CD8-positive, alpha-beta memory T cell (primary cell): Measurements from ENCODE around the gene SCN1A. TPM values are rescaled to one million over a fixed set of nuclear protein-coding genes. Genes with fewer than 3 reads are reported as not detected.

Experiments used
- CTCF ChIA-PET: fragments of 350-600 bp; sonication (Branson Sonifier 250); formaldehyde crosslinking; loops from one replicate; lab custom pipeline; 2021; ENCODE audit warnings: antibody characterized with exemption; lab: Charles Lee
- POLR2A ChIA-PET: fragments of 350-600 bp; sonication (Branson Sonifier 250); formaldehyde crosslinking; loops from one replicate; lab custom pipeline; 2021; ENCODE audit warnings: antibody characterized with exemption; lab: Charles Lee
- DNase-seq, 5 donors: peaks; one replicate each; pipeline versions ENCODE4 v3.0.0 to v3.0.0-alpha.2; 2020 to 2022; ENCODE audit warnings: mixed read lengths in 1 of 5
- H3K27ac ChIP-seq: one replicate; pipeline ENCODE4 v1.7.0; 2013; ENCODE audit warnings: low read depth, mild to moderate bottlenecking, low read length, moderate library complexity
- H3K27me3 ChIP-seq: 2 replicates; pipeline ENCODE4 v1.7.0; 2013; ENCODE audit warnings: low read length, mild to moderate bottlenecking; ENCODE audit not compliant: insufficient read depth, poor library complexity, severe bottlenecking
- H3K36me3 ChIP-seq: 2 replicates; pipeline ENCODE4 v1.7.0; 2013; ENCODE audit warnings: mild to moderate bottlenecking, low read length, moderate library complexity; ENCODE audit not compliant: insufficient read depth
- H3K4me1 ChIP-seq: 2 replicates; pipeline ENCODE4 v1.7.0; 2013; ENCODE audit warnings: mild to moderate bottlenecking, low read length, moderate library complexity; ENCODE audit not compliant: insufficient read depth
- H3K4me3 ChIP-seq: 2 replicates; pipeline ENCODE4 v1.7.0; 2013; ENCODE audit warnings: mild to moderate bottlenecking, low read length
- H3K9me3 ChIP-seq: 2 replicates; pipeline ENCODE4 v1.7.0; 2013; ENCODE audit warnings: mild to moderate bottlenecking, low read length
- H3K27ac Mint-ChIP-seq, 8 donors: one replicate each; pipeline ENCODE4 v1.8.0; 2020 to 2021; ENCODE audit warnings: mixed read lengths in 8 of 8, mild to moderate bottlenecking in 6 of 8, inconsistent platforms in 3 of 8, moderate library complexity in 3 of 8
- H3K27me3 Mint-ChIP-seq, 2 donors: one replicate each; pipeline ENCODE4 v1.8.0; 2020 to 2021; ENCODE audit warnings: mixed read lengths in 2 of 2, mild to moderate bottlenecking in 1 of 2, moderate library complexity in 1 of 2
- H3K36me3 Mint-ChIP-seq, 3 donors: one replicate each; pipeline ENCODE4 v1.8.0; 2020 to 2021; ENCODE audit warnings: mixed read lengths in 3 of 3, inconsistent platforms in 1 of 3, mild to moderate bottlenecking in 1 of 3
- H3K4me1 Mint-ChIP-seq, 3 donors: one replicate each; pipeline ENCODE4 v1.8.0; 2020 to 2021; ENCODE audit warnings: mixed read lengths in 3 of 3, inconsistent platforms in 1 of 3, mild to moderate bottlenecking in 1 of 3
- H3K4me3 Mint-ChIP-seq, 7 donors: one replicate each; pipeline ENCODE4 v1.8.0; 2020 to 2021; ENCODE audit warnings: mixed read lengths in 7 of 7, mild to moderate bottlenecking in 6 of 7, moderate library complexity in 4 of 7, inconsistent platforms in 2 of 7
- H3K9me3 Mint-ChIP-seq, 5 donors: one replicate each; pipeline ENCODE4 v1.8.0; 2020 to 2022; ENCODE audit warnings: mixed read lengths in 5 of 5, mild to moderate bottlenecking in 3 of 5, moderate library complexity in 2 of 5, inconsistent platforms in 1 of 5
- polyA plus RNA-seq: library from polyadenylated mRNA; unstranded; fragments of 300-500 nt; fragmentation: Illumina TruSeq; gene quantifications from one replicate; pipeline ENCODE4 v1.2.3, GENCODE V29; 2021
- total RNA-seq, 2 experiments: library from RNA; stranded (reverse); gene quantifications; one replicate each; pipeline ENCODE4 v1.2.3, GENCODE V29; 2021

The SCN1A gene
- total RNA-seq (not detected), polyA plus RNA-seq (not detected)

DNA sequence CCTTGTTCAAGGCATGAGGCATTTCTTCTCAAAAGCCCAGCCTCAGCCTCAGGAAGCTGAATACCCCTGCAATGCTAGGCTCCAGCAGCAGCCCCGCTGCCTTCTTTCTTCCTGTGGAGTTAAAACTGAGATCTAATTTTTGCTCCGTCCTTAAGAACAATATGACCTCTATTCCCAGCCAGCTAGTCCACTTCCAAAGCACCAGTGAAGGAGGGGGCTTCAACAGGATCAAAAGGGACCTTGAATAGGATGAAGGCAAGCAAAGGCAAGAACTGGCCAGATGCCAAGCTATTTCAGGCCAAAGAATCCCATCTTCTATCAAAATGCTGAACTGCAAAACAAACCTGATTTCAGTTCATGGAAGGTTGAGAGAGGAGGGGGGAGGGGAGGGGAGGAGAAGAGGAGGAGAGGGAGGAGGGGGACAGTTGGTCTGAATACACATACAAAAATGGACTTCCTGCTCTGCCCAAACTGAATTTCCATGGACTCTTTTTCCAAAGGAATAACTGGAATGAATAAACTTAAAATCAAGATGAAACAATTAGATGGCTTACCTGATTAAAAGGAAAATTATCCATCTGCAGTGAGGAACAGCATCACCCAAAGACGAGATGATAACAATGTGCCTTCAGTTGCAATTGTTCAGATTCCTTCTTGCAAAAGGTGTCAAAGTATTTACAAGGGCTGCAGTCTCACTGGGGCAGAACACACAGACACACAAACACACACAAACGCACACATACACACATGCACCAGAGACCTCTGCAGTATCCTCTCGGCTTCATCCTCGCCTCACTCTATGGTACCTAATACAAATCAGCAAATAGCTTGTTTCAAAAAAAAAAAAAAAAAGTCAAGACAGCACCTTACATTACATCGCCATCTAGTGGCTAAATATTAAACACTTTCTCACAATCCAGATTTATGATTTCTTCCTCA, at the start of gene SCN1A:
Gene SCN1A (minus strand): TSS at position 804 of the 939 bp plus-strand sequence. CDS start 54,399 bp downstream, outside the sequence.
- H3K36me3 ChIP-seq, result no peaks in the 10 kb centered on the region
- Mint-ChIP-seq H3K9me3 (no peaks in the 10 kb centered on the region), H3K27me3 (peaks cover 4 to 39% of the 10 kb centered on the region in 2 donors), H3K27ac (no peak within 1 kb of the TSS), H3K4me1 (peaks cover 0 to 5% (median 2%) of the 10 kb centered on the region in 3 donors), H3K36me3 (no peaks in the 10 kb centered on the region), H3K4me3 (no peak within 1 kb of the TSS)
- H3K27ac ChIP-seq, result no peak within 1 kb of the TSS
- H3K4me1 ChIP-seq, result no peaks in the 10 kb centered on the region
- H3K9me3 ChIP-seq, result no peaks in the 10 kb centered on the region
- CTCF ChIA-PET, result interaction anchor here (1.1 to 2.3 kb wide), 5 partner anchors 24 to 345 kb away, joined by 3 to 7 read pairs (median 3); no protein-coding TSS in a partner anchor
- DNase-seq, result peak in 2 of 5 donors; percentile 18 to 40
- no peaks in the 10 kb centered on the region for H3K27me3 ChIP-seq
- H3K4me3 ChIP-seq, result no peak within 1 kb of the TSS
- POLR2A ChIA-PET, result no interaction called here

GRCh38 chr2:166173263-166173662, 45.4 kb upstream of the SCN1A start:
- H3K36me3 Mint-ChIP-seq, result no peaks in the 10 kb centered on the region
- Histone ChIP-seq H3K27ac (no peak overlapping the region), H3K4me3 (no peak overlapping the region), H3K9me3 (no peaks in the 10 kb centered on the region), H3K36me3 (no peaks in the 10 kb centered on the region), H3K4me1 (no peaks in the 10 kb centered on the region), H3K27me3 (no peaks in the 10 kb centered on the region)
- POLR2A ChIA-PET, result no interaction called here
- H3K4me1 Mint-ChIP-seq, result no peaks in the 10 kb centered on the region
- peaks cover 0 to 2% (median 0%) of the 10 kb centered on the region in 5 donors for H3K9me3 Mint-ChIP-seq
- H3K27me3 Mint-ChIP-seq, result no peaks in the 10 kb centered on the region
- no peak overlapping the region for H3K27ac Mint-ChIP-seq
- H3K4me3 Mint-ChIP-seq, result no peak overlapping the region
- CTCF ChIA-PET, result no interaction called here
- DNase-seq, result no peak

GRCh38 chr2:166171216-166171615, 43.4 kb upstream of the SCN1A start:
- peaks cover 0 to 2% (median 0%) of the 10 kb centered on the region in 5 donors for H3K9me3 Mint-ChIP-seq
- no peak overlapping the region for H3K27ac Mint-ChIP-seq
- ChIA-PET CTCF (no interaction called here), POLR2A (no interaction called here)
- Histone ChIP-seq H3K9me3 (no peaks in the 10 kb centered on the region), H3K27ac (no peak overlapping the region), H3K36me3 (no peaks in the 10 kb centered on the region), H3K27me3 (peaks cover under 1% of the 10 kb centered on the region), H3K4me3 (no peak overlapping the region), H3K4me1 (no peaks in the 10 kb centered on the region)
- H3K36me3 Mint-ChIP-seq, result no peaks in the 10 kb centered on the region
- H3K4me1 Mint-ChIP-seq, result no peaks in the 10 kb centered on the region
- H3K4me3 Mint-ChIP-seq, result no peak overlapping the region
- no peaks in the 10 kb centered on the region for H3K27me3 Mint-ChIP-seq
- DNase-seq, result no peak

- Histone ChIP-seq H3K9me3 (no peaks in the 10 kb centered on the region), H3K27ac (no peak overlapping the region), H3K4me3 (no peak overlapping the region), H3K27me3 (peaks cover 4% of the 10 kb centered on the region), H3K36me3 (no peaks in the 10 kb centered on the region), H3K4me1 (no peaks in the 10 kb centered on the region)
- no peak for DNase-seq
- Mint-ChIP-seq H3K27me3 (no peaks in the 10 kb centered on the region), H3K9me3 (peaks cover 0 to 2% (median 0%) of the 10 kb centered on the region in 5 donors), H3K27ac (no peak overlapping the region), H3K4me1 (no peaks in the 10 kb centered on the region), H3K4me3 (peak overlapping the region in 1 of 7 donors; percentile 57), H3K36me3 (no peaks in the 10 kb centered on the region)
- ChIA-PET CTCF (no interaction called here), POLR2A (no interaction called here)
These were observed 42.5 kb upstream of the SCN1A start for GRCh38 chr2:166170356-166170755.

GRCh38 chr2:166167449-166167848, 39.6 kb upstream of the SCN1A start:
- Histone ChIP-seq H3K36me3 (no peaks in the 10 kb centered on the region), H3K4me3 (no peak overlapping the region), H3K4me1 (no peaks in the 10 kb centered on the region), H3K9me3 (no peaks in the 10 kb centered on the region), H3K27ac (no peak overlapping the region), H3K27me3 (peaks cover 4% of the 10 kb centered on the region)
- ChIA-PET CTCF (no interaction called here), POLR2A (no interaction called here)
- Mint-ChIP-seq H3K4me1 (no peaks in the 10 kb centered on the region), H3K27me3 (peaks cover 0 to 2% of the 10 kb centered on the region in 2 donors), H3K4me3 (no peak overlapping the region), H3K9me3 (peaks cover 0 to 2% (median 0%) of the 10 kb centered on the region in 5 donors), H3K27ac (no peak overlapping the region), H3K36me3 (no peaks in the 10 kb centered on the region)
- no peak for DNase-seq

- Histone ChIP-seq H3K4me1 (no peaks in the 10 kb centered on the region), H3K4me3 (no peak overlapping the region), H3K27me3 (peaks cover 4% of the 10 kb centered on the region), H3K27ac (no peak overlapping the region), H3K9me3 (no peaks in the 10 kb centered on the region), H3K36me3 (no peaks in the 10 kb centered on the region)
- H3K9me3 Mint-ChIP-seq, result no peaks in the 10 kb centered on the region
- H3K27me3 Mint-ChIP-seq, result peaks cover 0 to 2% of the 10 kb centered on the region in 2 donors
- no peaks in the 10 kb centered on the region for H3K4me1 Mint-ChIP-seq
- ChIA-PET POLR2A (no interaction called here), CTCF (no interaction called here)
- DNase-seq, result no peak
- no peak overlapping the region for H3K27ac Mint-ChIP-seq
- H3K4me3 Mint-ChIP-seq, result no peak overlapping the region
- no peaks in the 10 kb centered on the region for H3K36me3 Mint-ChIP-seq
These were observed 36.0 kb upstream of the SCN1A start for GRCh38 chr2:166163775-166164174.

DNA sequence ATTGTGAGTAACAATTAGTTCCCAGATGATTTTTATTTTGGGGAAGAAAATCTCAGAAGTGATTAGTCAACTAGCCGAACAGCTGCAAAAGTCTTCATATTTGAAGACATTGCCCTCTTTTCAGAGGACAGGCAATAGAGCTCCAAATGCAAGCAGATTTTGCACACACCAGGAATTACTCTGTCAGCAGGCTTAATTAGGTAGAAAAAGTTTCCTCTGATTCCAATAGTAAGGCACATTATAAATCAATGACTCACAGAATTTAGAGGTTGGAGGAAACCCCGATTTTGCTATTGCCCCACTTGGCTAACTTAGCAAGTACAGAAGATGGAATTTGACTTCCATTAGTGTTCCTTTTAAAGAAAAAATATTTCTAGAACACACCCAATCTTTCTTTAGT, 30.7 kb upstream of the SCN1A start:
- H3K4me3 ChIP-seq, result no peak overlapping the region
- ChIA-PET CTCF (no interaction called here), POLR2A (no interaction called here)
- Mint-ChIP-seq H3K9me3 (no peaks in the 10 kb centered on the region), H3K27ac (no peak overlapping the region), H3K27me3 (peaks cover 2 to 3% of the 10 kb centered on the region in 2 donors), H3K4me3 (no peak overlapping the region), H3K4me1 (no peaks in the 10 kb centered on the region), H3K36me3 (peaks cover 0 to under 1% (median 0%) of the 10 kb centered on the region in 3 donors)
- no peaks in the 10 kb centered on the region for H3K36me3 ChIP-seq
- H3K27me3 ChIP-seq, result no peaks in the 10 kb centered on the region
- H3K27ac ChIP-seq, result no peak overlapping the region
- H3K4me1 ChIP-seq, result no peaks in the 10 kb centered on the region
- no peaks in the 10 kb centered on the region for H3K9me3 ChIP-seq
- DNase-seq, result no peak

- Mint-ChIP-seq H3K27ac (no peak overlapping the region), H3K36me3 (peaks cover 0 to 1% (median 0%) of the 10 kb centered on the region in 3 donors), H3K4me1 (no peaks in the 10 kb centered on the region), H3K27me3 (peaks cover 2 to 3% of the 10 kb centered on the region in 2 donors), H3K4me3 (no peak overlapping the region), H3K9me3 (no peaks in the 10 kb centered on the region)
- CTCF ChIA-PET, result interaction anchor here (0.9 kb wide), 1 partner anchor 30 kb away, joined by 3 read pairs; the partner anchor contains the start of gene SCN1A
- Histone ChIP-seq H3K27ac (no peak overlapping the region), H3K9me3 (no peaks in the 10 kb centered on the region), H3K4me1 (no peaks in the 10 kb centered on the region), H3K36me3 (no peaks in the 10 kb centered on the region), H3K27me3 (no peaks in the 10 kb centered on the region), H3K4me3 (no peak overlapping the region)
- POLR2A ChIA-PET, result no interaction called here
- no peak for DNase-seq
These were observed 29.8 kb upstream of the SCN1A start for GRCh38 chr2:166157578-166157977.
